Stimulated activated CD4-positive, alpha-beta T cell treated with anti-CD3 and anti-CD28 coated beads, Interleukin-4, amount 100 ng/mL, for 1 hour (primary cell): ENCODE results near the gene ENAH.

Experiments
- DNase-seq: peaks from one replicate; pipeline ENCODE4 v3.0.0-alpha.2; 2020

ENAH gene

GRCh38 chr1:225468270-225469020 lies 184.5 kb downstream of the ENAH start:
- DNase-seq, result no peak

DNA sequence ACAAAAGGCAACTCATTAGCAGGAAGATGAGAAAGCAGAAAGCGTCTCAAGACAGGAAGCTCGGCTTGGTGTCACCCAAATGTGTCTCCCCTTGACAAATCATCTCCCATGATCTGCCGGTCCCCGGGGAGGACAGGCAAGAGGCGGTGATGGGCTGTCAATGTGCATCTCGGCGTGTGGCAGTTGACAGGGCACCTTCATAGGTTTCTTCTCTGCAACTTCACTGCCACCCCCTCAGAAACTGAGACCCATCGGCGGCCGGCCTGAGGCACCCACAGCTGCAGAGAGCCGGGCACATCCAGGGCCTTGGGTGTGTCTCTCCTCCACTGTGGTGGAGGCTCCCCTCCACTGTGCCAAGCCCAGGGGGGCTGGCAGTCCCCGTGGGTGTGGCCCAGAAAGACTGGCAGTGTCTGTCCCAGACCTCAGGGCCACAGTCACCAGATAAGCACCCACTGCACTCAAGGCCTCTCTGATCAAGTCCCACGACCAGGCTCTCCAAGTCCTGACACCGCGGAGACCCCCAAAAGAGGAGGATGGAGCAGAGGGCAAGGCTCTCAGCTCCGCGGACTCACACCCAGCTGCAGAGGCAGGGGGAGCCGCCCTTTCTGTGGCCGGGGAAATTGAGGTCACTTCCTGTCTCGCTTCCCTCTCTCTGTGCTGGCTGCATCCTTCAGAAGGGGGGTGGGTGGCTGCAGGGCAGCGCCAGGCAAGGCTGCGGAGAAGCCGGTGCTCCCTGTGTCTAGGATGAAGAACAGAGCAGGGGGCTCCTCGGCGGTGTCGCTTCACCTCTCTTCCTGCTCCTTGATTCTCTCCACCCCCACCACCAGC lies 185.5 kb downstream of the ENAH start:
- peak; percentile 70 for DNase-seq

- no peak for DNase-seq
Measured at GRCh38 chr1:225466848-225467192, 186.1 kb downstream of the ENAH start.

- no peak for DNase-seq
Measured at GRCh38 chr1:225465793-225466517, 187.0 kb downstream of the ENAH start.

DNA sequence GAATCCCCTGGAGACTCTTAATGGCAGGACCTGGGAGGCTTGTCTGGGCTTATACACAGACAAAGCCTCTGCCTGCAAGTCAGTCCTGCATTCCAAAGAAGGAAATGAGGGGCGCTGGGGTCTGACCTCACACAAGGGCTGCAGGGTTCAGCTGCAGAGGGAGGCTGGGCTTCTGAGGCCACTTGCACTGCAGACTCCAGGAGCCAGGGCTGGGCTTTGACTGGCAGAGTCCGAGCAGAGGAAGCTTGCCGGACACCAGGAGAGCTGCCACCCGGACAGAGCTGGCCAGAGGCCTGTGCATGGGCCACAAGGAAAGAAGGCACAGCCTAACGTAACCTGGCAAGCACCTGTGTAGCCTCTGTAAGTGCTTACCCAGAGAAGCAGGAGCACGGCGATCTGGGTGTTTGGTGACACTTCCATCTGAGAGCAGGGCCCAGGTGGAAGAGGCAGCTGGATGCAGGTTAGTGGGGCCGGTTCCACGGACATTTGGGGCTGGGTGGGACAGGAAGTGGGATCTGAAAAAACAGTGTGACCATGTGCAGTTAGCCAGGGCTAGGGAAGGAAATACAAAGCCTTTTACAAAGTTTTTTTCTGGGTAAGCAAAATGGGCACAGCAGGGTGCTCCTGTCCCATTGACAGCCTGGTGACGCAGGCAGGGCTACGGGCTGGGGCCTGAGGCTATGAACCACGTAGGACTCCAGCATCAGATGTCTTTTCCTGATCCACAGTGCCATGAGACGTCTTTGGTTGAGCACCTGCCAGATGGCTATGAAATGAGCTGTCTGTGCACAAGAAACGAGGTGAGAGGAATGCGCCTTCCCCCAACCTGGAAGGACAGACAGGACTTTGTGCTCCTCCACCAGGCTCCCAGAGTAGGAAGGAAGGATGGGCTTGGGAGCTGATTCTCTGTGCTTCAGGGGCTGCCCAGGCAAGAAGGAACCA lies 187.8 kb downstream of the ENAH start:
- no peak for DNase-seq

GRCh38 chr1:225462714-225463574 lies 190.0 kb downstream of the ENAH start:
- no peak for DNase-seq

GRCh38 chr1:225462429-225462713 lies 190.6 kb downstream of the ENAH start:
- DNase-seq, result no peak

DNA sequence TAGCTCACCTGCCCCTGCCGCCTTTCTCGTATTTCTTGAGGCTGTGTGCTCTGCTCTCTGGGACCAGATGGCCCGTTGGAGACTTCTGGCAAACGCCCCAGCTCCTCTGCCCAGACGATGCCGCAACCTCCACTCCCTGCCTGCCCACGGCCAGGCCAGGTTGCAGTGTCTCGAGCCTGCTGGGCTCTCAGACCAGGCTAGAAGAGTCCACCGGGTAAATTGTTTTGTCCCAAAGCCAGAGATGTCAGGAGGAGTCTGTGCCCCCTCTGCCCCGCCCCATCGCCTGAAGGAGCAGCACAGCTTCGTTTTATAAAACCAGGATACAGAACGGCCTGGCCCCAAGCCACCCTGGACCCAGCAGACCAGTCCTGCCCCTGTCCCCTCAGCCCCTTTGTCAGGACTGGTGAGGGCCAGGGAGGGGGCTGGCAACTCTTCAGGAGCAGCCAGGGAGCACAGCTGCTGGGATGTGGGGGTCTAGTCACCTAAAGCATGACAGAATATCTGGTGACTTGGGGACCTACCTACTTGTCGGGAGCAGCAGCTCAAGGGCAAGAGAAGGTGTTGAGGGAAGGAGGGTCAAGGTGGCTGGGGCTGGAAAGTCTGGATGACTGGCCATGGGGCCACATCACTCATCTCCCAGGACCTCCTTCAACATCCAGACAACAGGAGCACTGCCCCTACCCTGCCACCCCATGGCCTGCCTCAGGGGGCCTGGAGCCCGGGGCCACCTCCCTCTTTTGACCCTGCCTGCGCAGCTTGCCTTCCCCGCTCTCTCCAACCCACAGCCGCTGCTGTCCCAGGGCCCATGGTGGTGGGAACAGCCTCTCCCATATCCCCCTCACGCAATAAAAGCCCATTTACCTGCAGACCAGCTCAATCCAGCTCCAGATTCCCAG lies 191.1 kb downstream of the ENAH start:
- no peak for DNase-seq

DNA sequence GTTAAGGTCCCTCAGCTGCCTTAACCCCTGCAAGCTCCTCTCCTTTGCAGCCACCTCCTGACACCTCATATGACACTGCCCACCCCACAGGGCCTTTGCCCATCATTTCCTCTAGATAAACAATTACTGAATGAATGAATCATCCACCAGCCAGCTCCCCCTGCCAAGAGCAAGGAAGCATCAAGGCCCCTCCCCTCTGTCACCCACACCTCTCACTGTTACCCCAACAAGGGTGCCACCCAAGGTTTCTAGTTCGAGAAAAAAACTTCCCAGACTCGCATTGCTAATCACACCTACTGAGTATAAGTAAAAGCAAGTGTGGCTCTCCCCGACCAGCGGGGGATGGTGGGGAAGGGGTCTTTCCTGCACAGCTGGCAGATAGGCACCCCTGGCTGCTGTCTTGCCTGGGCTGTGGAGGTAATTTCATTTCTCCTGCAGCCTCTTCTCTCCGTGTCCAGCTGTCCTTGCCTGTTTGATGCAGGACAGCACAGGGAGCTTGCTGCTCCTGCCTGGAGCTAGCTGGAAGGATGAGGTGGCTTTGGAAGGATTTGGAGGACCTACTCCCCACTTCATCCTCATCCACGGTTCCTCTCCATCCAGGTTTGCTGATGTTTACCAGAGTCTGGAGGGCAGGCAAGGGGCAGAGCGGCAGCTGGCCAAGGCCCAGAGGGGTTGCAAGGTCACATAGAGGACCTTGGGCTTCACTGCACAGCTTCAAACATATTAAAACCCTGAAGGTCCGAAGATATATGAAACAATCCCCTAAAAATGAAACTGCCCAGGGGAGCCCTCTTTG lies 192.0 kb downstream of the ENAH start:
- DNase-seq, result peak; percentile 50

- DNase-seq, result no peak
Measured at GRCh38 chr1:225460021-225460736, 192.7 kb downstream of the ENAH start.

DNA sequence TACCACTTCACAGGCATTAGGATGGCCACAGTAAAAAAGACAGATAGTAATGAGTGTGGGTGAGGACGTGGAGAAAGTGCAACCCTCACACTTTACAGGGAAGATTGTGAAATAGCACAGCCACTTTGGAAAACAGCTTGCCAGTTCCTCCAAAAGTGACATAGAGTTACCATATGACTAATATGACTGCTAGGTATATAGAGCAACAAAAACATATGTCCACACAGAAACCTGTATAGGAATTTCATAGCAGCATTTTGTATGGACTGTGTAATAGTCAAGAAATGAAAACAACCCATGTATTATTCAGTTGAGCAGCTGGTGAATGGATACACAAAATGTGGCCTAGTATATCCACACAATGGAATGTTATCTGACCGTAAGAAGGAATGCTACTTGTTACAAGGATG lies 194.7 kb downstream of the ENAH start:
- no peak for DNase-seq

GRCh38 chr1:225454733-225455132 lies 198.2 kb downstream of the ENAH start:
- DNase-seq, result peak; percentile 79

DNA sequence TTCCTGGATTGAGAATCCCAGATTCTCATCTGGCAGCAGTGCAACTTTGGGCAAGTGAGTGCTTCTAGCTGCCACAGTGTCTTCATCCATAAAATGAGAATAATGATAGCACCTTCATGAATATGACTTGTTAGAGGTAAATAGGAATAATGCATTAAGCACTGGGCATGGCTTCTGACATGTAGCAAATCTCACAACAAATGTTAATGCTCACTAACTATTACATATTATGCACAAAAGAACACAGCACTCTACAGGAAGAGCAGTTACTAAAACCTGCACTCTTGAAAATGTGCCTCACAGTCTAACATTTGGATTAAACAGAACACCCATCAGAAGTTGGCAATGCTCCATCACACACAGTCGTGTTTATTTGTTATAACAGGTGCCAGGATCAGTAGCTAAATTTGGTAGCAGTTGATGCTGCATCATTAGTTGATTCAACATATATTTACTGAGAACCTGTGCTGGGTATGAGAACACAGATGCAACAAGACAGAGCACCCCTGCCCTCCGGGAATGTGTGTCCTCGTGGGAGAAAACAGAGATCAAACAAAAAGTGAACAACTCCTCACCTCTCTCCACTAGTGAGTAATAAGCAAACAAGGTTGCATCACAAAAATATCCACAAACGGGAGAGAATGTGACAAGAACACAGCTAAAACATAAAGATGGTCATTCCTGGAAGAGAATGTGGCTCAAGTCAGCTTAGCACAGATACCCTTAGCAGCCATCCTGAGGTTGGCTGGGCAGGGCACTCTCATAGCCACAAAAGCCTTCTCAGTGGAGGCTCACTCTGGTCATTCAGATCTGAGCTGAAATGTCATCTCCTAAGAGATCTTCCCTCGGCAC lies 198.9 kb downstream of the ENAH start:
- DNase-seq, result no peak

- no peak for DNase-seq
Measured at GRCh38 chr1:225451840-225452515, 200.9 kb downstream of the ENAH start.

DNA sequence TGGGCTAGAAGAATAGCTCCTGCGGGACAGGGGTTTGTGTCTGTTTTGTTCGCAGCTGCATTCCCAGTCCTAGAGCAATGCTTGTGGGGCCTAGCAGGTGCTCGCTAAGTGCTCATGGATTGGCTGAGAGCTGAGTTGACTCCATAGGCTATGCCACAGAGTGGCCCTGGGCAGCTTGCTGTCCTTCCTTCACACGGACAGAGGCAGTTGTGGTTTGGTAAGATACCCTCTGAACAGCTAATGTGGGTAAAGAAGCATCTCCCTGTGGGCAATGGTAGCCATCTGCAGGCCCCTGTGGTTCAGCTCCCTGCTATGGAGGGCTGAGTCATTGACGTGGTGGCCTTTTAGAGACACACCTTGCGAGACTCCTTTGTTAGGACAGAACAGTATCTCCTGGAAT lies 201.6 kb downstream of the ENAH start:
- no peak for DNase-seq

GRCh38 chr1:225450491-225451191 lies 202.3 kb downstream of the ENAH start:
- no peak for DNase-seq

- DNase-seq, result no peak
Measured at GRCh38 chr1:225449774-225450173, 203.1 kb downstream of the ENAH start.
